ENCODE data around the gene HMMR.

Gene HMMR

GRCh38 chr5:163459462-163459818 is 992 bp upstream of the HMMR start:
- no peak for DNase-seq (ENCODE audit: low read depth)

- peak; percentile 98 for DNase-seq (ENCODE audit: low read depth)
Measured at GRCh38 chr5:163459819-163460561, 442 bp upstream of the HMMR start, which contains the start of gene NUDCD2. Gene NUDCD2 (minus strand): TSS chr5:163460102. CDS start chr5:163460050, 52 bp downstream.

- DNase-seq (ENCODE audit: low read depth), result no peak
Measured at GRCh38 chr5:163463063-163463435, 2.6 kb downstream of the HMMR start.

- DNase-seq (ENCODE audit: low read depth), result no peak
Measured at GRCh38 chr5:163467682-163468081, 7.2 kb downstream of the HMMR start.

- DNase-seq (ENCODE audit: low read depth), result no peak
Measured at GRCh38 chr5:163473635-163474243, 13.3 kb downstream of the HMMR start.

GRCh38 chr5:163475411-163475810 is 15.0 kb downstream of the HMMR start:
- no peak for DNase-seq (ENCODE audit: low read depth)

- DNase-seq (ENCODE audit: low read depth), result no peak
Measured at GRCh38 chr5:163478126-163478981, 17.9 kb downstream of the HMMR start.

GRCh38 chr5:163478982-163479271 is 18.5 kb downstream of the HMMR start:
- DNase-seq (ENCODE audit: low read depth), result no peak

GRCh38 chr5:163489055-163489744 is 28.8 kb downstream of the HMMR start:
- no peak for DNase-seq (ENCODE audit: low read depth)

GRCh38 chr5:163489745-163490075 is 29.3 kb downstream of the HMMR start:
- no peak for DNase-seq (ENCODE audit: low read depth)

- DNase-seq (ENCODE audit: low read depth), result no peak
Measured at GRCh38 chr5:163496286-163496685, 35.9 kb downstream of the HMMR start.

- DNase-seq (ENCODE audit: low read depth), result no peak
Measured at GRCh38 chr5:163497315-163497714, 36.9 kb downstream of the HMMR start.

GRCh38 chr5:163498886-163499285 is 38.5 kb downstream of the HMMR start:
- DNase-seq (ENCODE audit: low read depth), result peak; percentile 60

- DNase-seq (ENCODE audit: low read depth), result no peak
Measured at GRCh38 chr5:163502521-163502920, 42.1 kb downstream of the HMMR start.

- no peak for DNase-seq (ENCODE audit: low read depth)
Measured at GRCh38 chr5:163503106-163504078, 43.0 kb downstream of the HMMR start.

- no peak for DNase-seq (ENCODE audit: low read depth)
Measured at GRCh38 chr5:163504079-163504931, 43.9 kb downstream of the HMMR start.

- no peak for DNase-seq (ENCODE audit: low read depth)
Measured at GRCh38 chr5:163505049-163505367, 44.6 kb downstream of the HMMR start.

- DNase-seq (ENCODE audit: low read depth), result peak; percentile 65
Measured at GRCh38 chr5:163505368-163506094, 45.1 kb downstream of the HMMR start, which contains the start of gene MAT2B. Gene MAT2B (plus strand): TSS chr5:163505619. CDS start chr5:163505687, 68 bp downstream.

GRCh38 chr5:163506095-163506457 is 45.6 kb downstream of the HMMR start:
- DNase-seq (ENCODE audit: low read depth), result no peak

- DNase-seq (ENCODE audit: low read depth), result no peak
Measured at GRCh38 chr5:163506726-163507125, 46.3 kb downstream of the HMMR start.
